GM21717 (cell line): ENCODE data around the gene PHLPP2.
"Not testable (repeated sequence)": the region's sequence is repeated elsewhere in the genome, so short reads cannot be mapped to it uniquely, and the experiment has no call there.

Experiments used
- ATAC-seq: cut with Tn5 transposase; IDR thresholded peaks from one replicate; pipeline ENCODE4 v1.9.1; 2021; ENCODE audit warnings: mild to moderate bottlenecking, moderate library complexity; ENCODE audit not compliant: unreplicated experiment

PHLPP2 gene

GRCh38 chr16:71626858-71627213 lies 97.7 kb downstream of the PHLPP2 start:
- no peak for ATAC-seq

GRCh38 chr16:71626018-71626857 lies 98.3 kb downstream of the PHLPP2 start, which contains the start of gene MARVELD3:
Gene MARVELD3, plus strand, starts transcription at chr16:71626184. Its CDS starts 46 bp downstream, at chr16:71626230.
- ATAC-seq: no peak

GRCh38 chr16:71625113-71625850 lies 99.2 kb downstream of the PHLPP2 start:
- no peak for ATAC-seq

- ATAC-seq: no peak
These were observed 100.9 kb downstream of the PHLPP2 start for GRCh38 chr16:71623597-71623996.

DNA sequence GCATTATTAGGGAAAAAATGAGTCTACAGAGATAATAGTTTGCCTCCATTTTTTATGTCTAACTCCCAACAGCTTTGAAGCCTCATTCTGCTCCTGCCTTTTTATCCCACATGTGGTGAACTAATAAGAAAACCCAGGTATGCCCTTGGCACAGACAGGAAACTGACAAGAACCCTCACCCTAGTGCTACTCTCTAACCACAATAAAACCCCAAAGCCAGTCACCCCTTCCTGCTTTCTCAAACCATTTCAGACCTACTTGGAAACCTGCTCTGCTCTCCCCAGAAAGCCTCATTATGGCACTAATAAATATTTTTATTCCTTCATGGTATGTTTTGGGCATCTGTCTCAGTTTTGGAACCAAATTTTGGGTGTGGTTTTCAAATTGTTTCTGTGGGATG lies 102.4 kb downstream of the PHLPP2 start:
- no peak for ATAC-seq

DNA sequence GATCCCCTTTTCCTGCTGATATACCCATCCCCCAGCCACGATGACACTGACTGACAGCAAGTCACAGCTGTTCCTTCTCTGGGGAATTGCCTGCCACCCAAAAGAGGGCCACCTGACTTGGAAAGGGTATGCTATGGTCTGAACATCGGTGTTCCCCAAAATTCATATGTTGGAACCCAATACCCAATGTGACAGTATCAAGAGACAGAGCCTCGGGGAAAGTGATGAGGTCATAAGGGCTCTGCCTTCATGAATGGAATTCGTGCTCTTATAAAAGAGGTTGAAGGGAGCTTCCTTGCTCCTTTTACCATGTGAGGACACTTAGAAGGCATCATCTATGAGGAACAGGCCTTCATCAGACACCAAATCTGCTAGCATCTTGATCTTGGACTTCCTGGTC lies 106.1 kb downstream of the PHLPP2 start:
- ATAC-seq: no peak

DNA sequence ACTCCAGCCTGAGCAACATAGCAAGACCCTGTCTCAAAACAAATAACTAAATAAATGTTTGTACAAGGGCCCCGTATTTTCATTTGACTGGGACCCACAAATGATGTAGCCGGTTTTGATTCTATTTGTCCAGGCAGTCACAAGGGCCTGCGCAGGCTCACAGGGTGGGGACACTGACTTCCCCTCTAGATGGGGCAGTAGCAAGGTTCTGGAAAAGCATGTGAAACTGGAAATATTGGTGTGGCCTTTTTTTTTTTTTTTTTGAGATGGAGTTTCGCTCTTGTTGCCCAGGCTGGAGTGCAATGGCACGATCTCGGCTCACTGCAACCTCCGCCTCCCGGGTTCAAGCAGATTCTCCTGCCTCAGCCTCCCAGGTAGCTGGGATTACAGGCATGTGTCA lies 109.5 kb downstream of the PHLPP2 start:
- ATAC-seq: not testable (repeated sequence)

DNA sequence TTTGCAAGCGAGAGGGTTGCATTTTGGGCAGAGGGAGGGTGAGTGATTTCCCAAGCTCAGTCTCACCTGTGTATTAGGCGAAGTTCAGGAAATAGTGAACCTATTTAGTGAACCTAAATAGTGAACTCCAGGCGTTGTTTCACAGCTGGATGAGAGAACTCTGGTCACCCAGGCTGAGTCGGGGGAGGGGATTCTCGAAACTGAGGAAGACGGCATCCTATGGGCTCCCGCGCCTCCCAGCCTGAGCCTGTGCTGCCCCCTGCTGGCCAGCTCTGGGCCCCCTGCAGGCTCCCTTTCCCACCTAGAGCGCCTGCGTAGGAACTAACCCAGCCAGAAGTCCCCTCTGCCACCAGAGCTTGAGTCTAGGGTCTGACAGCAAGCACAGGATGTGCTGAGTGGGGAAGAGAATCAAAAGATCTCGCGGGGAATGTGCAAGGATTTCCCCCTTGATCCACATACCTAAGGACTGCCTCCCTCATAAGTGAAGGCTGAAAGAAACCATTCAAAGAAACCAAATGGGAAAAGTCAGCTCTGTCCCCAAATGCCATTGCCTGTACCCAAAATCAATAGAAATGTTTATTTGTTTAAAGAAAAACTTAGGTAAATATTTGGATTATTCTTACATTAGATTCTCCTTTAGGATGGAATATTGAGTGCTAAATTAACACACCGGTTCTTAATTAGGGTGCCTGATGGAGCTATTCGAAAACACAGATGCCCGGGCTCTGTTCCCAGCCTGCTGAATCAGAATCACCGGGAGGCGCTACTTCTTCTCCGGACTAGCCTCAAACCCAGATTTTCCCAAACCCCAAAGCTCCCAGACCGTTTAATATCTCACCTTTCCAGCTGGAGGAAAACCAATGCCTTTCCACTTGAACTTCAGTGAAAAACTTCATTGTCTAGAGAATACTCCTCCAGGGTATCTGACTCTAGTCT lies 113.3 kb downstream of the PHLPP2 start:
- no peak for ATAC-seq

GRCh38 chr16:71610447-71610846 lies 114.1 kb downstream of the PHLPP2 start:
- ATAC-seq: no peak

DNA sequence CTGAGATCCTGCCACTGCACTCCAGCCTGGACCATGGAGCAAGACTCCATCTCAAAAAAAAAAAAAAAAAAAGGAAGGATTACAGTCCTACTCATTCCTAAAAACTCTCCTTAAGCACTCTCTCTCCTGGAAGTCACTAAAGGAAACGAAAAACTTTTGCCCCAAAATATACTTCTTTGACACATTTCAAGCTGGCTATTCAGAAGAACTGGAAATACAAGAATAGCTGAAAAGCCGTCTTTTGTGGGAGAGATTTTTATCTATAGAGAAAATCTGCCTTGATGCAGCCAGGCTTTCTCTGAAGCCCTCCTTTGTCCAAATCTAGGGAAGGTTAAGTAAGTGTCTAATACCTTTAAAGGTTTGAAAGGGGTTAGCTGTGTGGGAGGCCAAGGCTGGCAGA lies 115.4 kb downstream of the PHLPP2 start:
- ATAC-seq: no peak

DNA sequence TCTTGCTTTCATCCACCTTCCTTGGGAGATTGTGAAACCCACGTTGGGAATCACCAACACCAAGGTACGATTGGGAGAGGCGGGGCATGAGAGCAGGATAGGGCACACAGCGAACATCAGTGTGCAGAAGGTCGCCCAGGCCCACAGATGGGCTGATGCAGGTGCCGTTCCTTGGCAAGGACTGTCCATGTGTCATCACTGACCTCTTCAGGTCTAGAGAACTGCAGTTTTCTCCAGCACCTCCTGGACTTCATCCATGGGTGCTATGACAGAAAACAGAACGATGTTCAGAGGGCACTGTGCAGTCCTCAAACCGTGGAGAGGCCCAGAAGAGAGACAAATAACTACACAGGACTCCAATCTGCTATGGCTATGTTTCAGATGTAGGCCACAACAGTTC lies 123.7 kb downstream of the PHLPP2 start:
- ATAC-seq: no peak

DNA sequence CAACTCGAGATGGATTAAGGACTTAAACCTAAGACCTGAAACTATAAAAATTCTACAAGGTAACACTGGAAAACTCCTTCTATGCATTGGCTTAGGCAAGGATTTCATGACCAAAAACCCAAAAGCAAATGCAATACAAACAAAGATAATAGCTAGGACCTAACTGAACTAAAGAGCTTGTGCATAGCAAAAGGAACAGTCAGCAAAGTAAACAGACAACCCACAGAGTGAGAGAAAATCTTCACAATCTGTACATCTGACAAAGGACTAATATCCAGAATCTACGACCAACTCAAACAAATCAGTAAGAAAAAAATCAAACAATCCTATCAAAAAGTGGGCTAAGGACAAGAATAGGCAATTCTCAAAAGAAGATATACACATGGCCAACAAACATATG lies 126.1 kb downstream of the PHLPP2 start:
- not testable (repeated sequence) for ATAC-seq

DNA sequence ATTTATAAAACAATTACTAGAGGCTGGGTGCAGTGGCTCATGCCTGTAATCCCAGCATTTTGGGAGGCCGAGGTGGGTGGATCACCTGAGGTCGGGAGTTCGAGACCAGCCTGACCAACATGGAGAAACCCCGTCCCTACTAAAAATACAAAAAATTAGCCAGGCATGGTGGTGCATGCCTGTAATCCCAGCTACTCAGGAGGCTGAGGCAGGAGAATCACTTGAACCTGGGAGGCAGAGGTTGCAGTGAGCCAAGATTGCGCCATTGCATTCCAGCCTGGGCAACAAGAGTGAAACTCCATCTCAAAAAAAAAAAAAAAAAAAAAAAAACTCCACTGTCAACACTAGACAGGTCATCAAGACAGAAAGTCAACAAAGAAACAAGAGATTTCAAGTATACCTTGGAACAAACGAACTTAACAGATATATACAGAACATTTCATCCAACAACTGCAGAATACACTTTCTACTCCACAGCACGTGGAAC lies 129.1 kb downstream of the PHLPP2 start:
- not testable (repeated sequence) for ATAC-seq
